HepG2 (cell line): ENCODE data around the gene CFAP300. TPM values are rescaled to one million over a fixed set of nuclear protein-coding genes. Genes with fewer than 3 reads are reported as not detected.
A peak's percentile ranks its signal among the peaks of the same experiment; 100 is the strongest.

ENCODE experiments used
- CHCHD3 ChIP-seq: sonication (generic); formaldehyde crosslinking; IDR thresholded peaks from 2 replicates; pipeline ENCODE4 v1.8.0; 2022; ENCODE audit warnings: mild to moderate bottlenecking, missing genetic modification reagents, moderate library complexity
- HDAC6 ChIP-seq: fragments of 200-600 bp; sonication (generic); IDR thresholded peaks from 2 replicates; pipeline ENCODE4 v1.7.0; 2017; ENCODE audit warnings: mild to moderate bottlenecking, antibody characterized with exemption, low read length, low read depth
- MAZ ChIP-seq, 2 experiments: sonication (generic) in 1 of 2; formaldehyde crosslinking in 1 of 2; IDR thresholded peaks; 2 replicates each; pipeline versions ENCODE4 v1.5.0 to v1.6.1; 2012 to 2020; ENCODE audit warnings: low read depth in 2 of 2, mild to moderate bottlenecking in 2 of 2, borderline replicate concordance in 1 of 2, improper control_type of control experiment in 1 of 2, low read length in 1 of 2, missing genetic modification reagents in 1 of 2, moderate library complexity in 1 of 2
- SALL1 ChIP-seq: sonication (generic); formaldehyde crosslinking; IDR thresholded peaks from 2 replicates; pipeline ENCODE4 v1.8.0; 2022; ENCODE audit warnings: mild to moderate bottlenecking, missing genetic modification reagents
- SCMH1 ChIP-seq: sonication (generic); formaldehyde crosslinking; IDR thresholded peaks from 2 replicates; pipeline ENCODE4 v1.9.0; 2021; ENCODE audit warnings: missing genetic modification reagents, mild to moderate bottlenecking, borderline replicate concordance
- SOX13 ChIP-seq, 3 experiments: fragments of 450-650 bp in 1 of 3; sonication (generic) in 1 of 3; formaldehyde crosslinking in 1 of 3; IDR thresholded peaks in 2 of 3; conservative IDR thresholded peaks in 1 of 3; 2 replicates each; pipeline versions ENCODE4 v1.5.0 to v1.6.1; 2016 to 2020; ENCODE audit warnings: antibody characterized with exemption in 1 of 3, mild to moderate bottlenecking in 1 of 3, missing compliant biosample characterization in 1 of 3, missing genetic modification reagents in 1 of 3, moderate library complexity in 1 of 3
- SP5 ChIP-seq: IDR thresholded peaks from 2 replicates; pipeline ENCODE4 v1.6.1; 2016; ENCODE audit warnings: low read depth, borderline replicate concordance
- STAG1 ChIP-seq: sonication (generic); formaldehyde crosslinking; IDR thresholded peaks from 2 replicates; pipeline ENCODE4 v1.4.0; 2020; ENCODE audit warnings: missing genetic modification reagents
- TOE1 ChIP-seq: sonication (generic); formaldehyde crosslinking; IDR thresholded peaks from 2 replicates; pipeline ENCODE4 v1.4.0; 2020; ENCODE audit warnings: mild to moderate bottlenecking, missing genetic modification reagents
- ZBTB7A ChIP-seq: sonication (generic); formaldehyde crosslinking; IDR thresholded peaks from 2 replicates; pipeline ENCODE4 v1.8.0; 2022; ENCODE audit warnings: mild to moderate bottlenecking, missing genetic modification reagents
- ZBTB8A ChIP-seq: sonication (generic); formaldehyde crosslinking; IDR thresholded peaks from 2 replicates; pipeline ENCODE4 v1.4.0; 2020; ENCODE audit warnings: mild to moderate bottlenecking, low read depth, missing genetic modification reagents, borderline replicate concordance
- ZFP82 ChIP-seq: sonication (generic); formaldehyde crosslinking; IDR thresholded peaks from 2 replicates; pipeline ENCODE4 v1.5.1; 2020; ENCODE audit warnings: mild to moderate bottlenecking, missing genetic modification reagents, borderline replicate concordance
- ZFY ChIP-seq: sonication (generic); formaldehyde crosslinking; IDR thresholded peaks from 2 replicates; pipeline ENCODE4 v1.4.0; 2020; ENCODE audit warnings: missing genetic modification reagents
- ZNF564 ChIP-seq: sonication (generic); formaldehyde crosslinking; IDR thresholded peaks from 2 replicates; pipeline ENCODE4 v1.8.1; 2023; ENCODE audit warnings: mild to moderate bottlenecking, missing genetic modification reagents
- ZNF567 ChIP-seq: sonication (generic); formaldehyde crosslinking; IDR thresholded peaks from 2 replicates; pipeline ENCODE4 v1.8.1; 2023; ENCODE audit warnings: mild to moderate bottlenecking, missing genetic modification reagents, borderline replicate concordance
- ZNF616 ChIP-seq: sonication (generic); formaldehyde crosslinking; IDR thresholded peaks from 2 replicates; pipeline ENCODE4 v1.5.0; 2020; ENCODE audit warnings: low read depth, mild to moderate bottlenecking, missing genetic modification reagents
- ZNF629 ChIP-seq: sonication (generic); formaldehyde crosslinking; conservative IDR thresholded peaks from 2 replicates; pipeline ENCODE4 v1.5.0; 2020; ENCODE audit warnings: missing genetic modification reagents
- ZNF7 ChIP-seq: IDR thresholded peaks from 2 replicates; pipeline ENCODE4 v1.6.1; 2016; ENCODE audit warnings: missing biosample characterization, missing genetic modification reagents
- ZNF775 ChIP-seq: sonication (generic); formaldehyde crosslinking; IDR thresholded peaks from 2 replicates; pipeline ENCODE4 v1.4.0; 2020; ENCODE audit warnings: missing genetic modification reagents, mild to moderate bottlenecking, moderate library complexity, borderline replicate concordance
- polyA plus RNA-seq, 8 experiments: library from polyadenylated mRNA; depleted of rRNA in 3 of 8; stranded (reverse) in 7 of 8; unstranded in 1 of 8; fragments of >200 nt; fragmentation: Illumina TruSeq in 4 of 8; extraction: Trizol in 4 of 8; gene quantifications; 2 replicates each; pipeline versions ENCODE4 v1.2.1 to v1.2.3, GENCODE V29; 2011 to 2016; ENCODE audit warnings: low read depth in 4 of 8, missing spikeins in 1 of 8, mixed read lengths in 1 of 8; ENCODE audit not compliant: insufficient read depth in 1 of 8
- total RNA-seq, 5 experiments: library from RNA; depleted of rRNA; stranded (reverse); fragments of >200 nt; fragmentation: Illumina TruSeq; extraction: Trizol; gene quantifications; 2 replicates each; pipeline ENCODE4 v1.2.3, GENCODE V29; 2016; ENCODE audit warnings: low read depth in 1 of 5
- TF ChIP-seq, protein P1 (sequence below): sonication (generic); formaldehyde crosslinking; IDR thresholded peaks from 2 replicates; pipeline ENCODE4 v1.5.0; 2020; ENCODE audit warnings: mild to moderate bottlenecking, missing genetic modification reagents
- TF ChIP-seq, protein P2 (sequence below): sonication (generic); formaldehyde crosslinking; IDR thresholded peaks from 2 replicates; pipeline ENCODE4 v1.5.0; 2020; ENCODE audit warnings: mild to moderate bottlenecking, missing genetic modification reagents
- TF ChIP-seq, protein P3 (sequence below), 2 experiments: fragments of 450-650 bp in 1 of 2; sonication (generic) in 1 of 2; formaldehyde crosslinking; IDR thresholded peaks; 2 replicates each; pipeline versions ENCODE4 v1.5.0 to v1.8.0; 2020 to 2022; ENCODE audit warnings: mild to moderate bottlenecking in 1 of 2, missing genetic modification reagents in 1 of 2

Gene CFAP300
- total and polyA plus RNA-seq, 2 of the 13 experiments (the other 11 are each of a cell fraction or from before 2014, with no cell fraction given) = not detected

DNA sequence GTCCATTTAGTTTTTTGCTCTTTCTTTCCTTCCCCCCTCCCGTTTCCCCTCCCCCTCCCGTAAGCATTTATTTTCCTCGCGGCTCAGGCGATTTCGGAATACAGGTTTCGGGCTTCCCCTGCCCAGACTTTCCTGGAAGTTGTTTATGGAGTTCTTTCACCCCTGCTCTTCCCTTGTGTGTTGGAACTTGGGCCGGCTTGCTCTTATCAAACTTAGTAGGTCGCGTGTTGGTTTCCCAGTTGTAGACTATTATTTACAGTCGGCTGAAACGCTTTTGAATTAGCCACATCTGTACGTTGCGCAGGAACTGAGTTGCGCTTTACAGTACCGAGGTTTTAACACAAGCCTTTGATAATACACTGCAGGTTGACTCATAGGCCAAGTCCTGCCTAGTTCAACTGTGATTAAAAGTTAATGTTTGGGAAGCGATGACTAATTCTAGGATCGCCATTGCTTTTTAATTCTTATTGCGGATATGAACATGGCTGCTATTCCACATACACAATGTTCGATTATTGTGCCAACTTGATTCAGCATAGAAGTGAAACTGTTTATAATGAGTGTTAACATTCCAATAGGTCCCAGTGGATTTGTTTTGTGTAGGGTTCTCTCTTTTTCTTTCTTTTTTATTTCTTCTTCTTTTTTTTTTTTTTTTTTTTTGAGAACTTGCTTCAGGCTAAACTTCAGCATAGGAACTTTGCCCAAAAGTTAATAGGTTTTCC, 64.7 kb downstream of the CFAP300 start (continued):
- TF ChIP-seq ZBTB7A (CRISPR knock-in tag) (no peak), CHCHD3 (CRISPR knock-in tag) (no peak), ZNF616 (CRISPR knock-in tag) (no peak), ZBTB8A (no peak), STAG1 (CRISPR knock-in tag) (no peak), ZNF775 (CRISPR knock-in tag) (no peak), TOE1 (CRISPR knock-in tag) (no peak), ZFY (peak; percentile 34; the same call in 1 of the 2 replicates), SALL1 (CRISPR knock-in tag) (0 out of 2 replicates have a peak, but pooled peaks have one; percentile 25), SCMH1 (CRISPR knock-in tag) (no peak), ZNF7 (CRISPR knock-in tag) (no peak), SOX13 (IDR thresholded peaks at IDR 0.05) (no peak), SOX13 (CRISPR knock-in tag; conservative IDR thresholded peaks at IDR 0.05 in 1 of 2, IDR thresholded peaks at IDR 0.05 in 1 of 2) (peak in 1 of 2 experiments; percentile 9; a peak in 2 of 4 replicates), ZNF564 (CRISPR knock-in tag) (no peak), HDAC6 (no peak), ZNF567 (no peak), ZFP82 (CRISPR knock-in tag) (no peak), SP5 (peak; percentile 2; the same call in 1 of the 2 replicates), ZNF629 (CRISPR knock-in tag) (no peak), MAZ (IDR thresholded peaks at IDR 0.05; ENCODE audit: borderline replicate concordance, low read depth, low read length) (no peak), MAZ (CRISPR knock-in tag; IDR thresholded peaks at IDR 0.05; ENCODE audit: low read depth) (no peak)
- TF ChIP-seq, protein P1, sequence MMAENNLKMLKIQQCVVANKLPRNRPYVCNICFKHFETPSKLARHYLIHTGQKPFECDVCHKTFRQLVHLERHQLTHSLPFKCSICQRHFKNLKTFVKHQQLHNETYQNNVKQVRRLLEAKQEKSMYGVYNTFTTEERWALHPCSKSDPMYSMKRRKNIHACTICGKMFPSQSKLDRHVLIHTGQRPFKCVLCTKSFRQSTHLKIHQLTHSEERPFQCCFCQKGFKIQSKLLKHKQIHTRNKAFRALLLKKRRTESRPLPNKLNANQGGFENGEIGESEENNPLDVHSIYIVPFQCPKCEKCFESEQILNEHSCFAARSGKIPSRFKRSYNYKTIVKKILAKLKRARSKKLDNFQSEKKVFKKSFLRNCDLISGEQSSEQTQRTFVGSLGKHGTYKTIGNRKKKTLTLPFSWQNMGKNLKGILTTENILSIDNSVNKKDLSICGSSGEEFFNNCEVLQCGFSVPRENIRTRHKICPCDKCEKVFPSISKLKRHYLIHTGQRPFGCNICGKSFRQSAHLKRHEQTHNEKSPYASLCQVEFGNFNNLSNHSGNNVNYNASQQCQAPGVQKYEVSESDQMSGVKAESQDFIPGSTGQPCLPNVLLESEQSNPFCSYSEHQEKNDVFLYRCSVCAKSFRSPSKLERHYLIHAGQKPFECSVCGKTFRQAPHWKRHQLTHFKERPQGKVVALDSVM (CRISPR knock-in tag) = no peak
- TF ChIP-seq, protein P2, sequence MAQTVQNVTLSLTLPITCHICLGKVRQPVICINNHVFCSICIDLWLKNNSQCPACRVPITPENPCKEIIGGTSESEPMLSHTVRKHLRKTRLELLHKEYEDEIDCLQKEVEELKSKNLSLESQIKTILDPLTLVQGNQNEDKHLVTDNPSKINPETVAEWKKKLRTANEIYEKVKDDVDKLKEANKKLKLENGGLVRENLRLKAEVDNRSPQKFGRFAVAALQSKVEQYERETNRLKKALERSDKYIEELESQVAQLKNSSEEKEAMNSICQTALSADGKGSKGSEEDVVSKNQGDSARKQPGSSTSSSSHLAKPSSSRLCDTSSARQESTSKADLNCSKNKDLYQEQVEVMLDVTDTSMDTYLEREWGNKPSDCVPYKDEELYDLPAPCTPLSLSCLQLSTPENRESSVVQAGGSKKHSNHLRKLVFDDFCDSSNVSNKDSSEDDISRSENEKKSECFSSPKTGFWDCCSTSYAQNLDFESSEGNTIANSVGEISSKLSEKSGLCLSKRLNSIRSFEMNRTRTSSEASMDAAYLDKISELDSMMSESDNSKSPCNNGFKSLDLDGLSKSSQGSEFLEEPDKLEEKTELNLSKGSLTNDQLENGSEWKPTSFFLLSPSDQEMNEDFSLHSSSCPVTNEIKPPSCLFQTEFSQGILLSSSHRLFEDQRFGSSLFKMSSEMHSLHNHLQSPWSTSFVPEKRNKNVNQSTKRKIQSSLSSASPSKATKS (CRISPR knock-in tag) = no peak
- TF ChIP-seq, protein P3, sequence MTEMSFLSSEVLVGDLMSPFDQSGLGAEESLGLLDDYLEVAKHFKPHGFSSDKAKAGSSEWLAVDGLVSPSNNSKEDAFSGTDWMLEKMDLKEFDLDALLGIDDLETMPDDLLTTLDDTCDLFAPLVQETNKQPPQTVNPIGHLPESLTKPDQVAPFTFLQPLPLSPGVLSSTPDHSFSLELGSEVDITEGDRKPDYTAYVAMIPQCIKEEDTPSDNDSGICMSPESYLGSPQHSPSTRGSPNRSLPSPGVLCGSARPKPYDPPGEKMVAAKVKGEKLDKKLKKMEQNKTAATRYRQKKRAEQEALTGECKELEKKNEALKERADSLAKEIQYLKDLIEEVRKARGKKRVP (CRISPR knock-in tag; IDR thresholded peaks at IDR 0.05) = no peak; a peak in 1 of 4 replicates
